ENCODE results near the gene RIPPLY3.
"Not testable (repeated sequence)": the region's sequence is repeated elsewhere in the genome, so short reads cannot be mapped to it uniquely, and the experiment has no call there.

The RIPPLY3 gene

GRCh38 chr21:37030864-37031263 is 24.4 kb downstream of the RIPPLY3 start:
- H3K4me3 ChIP-seq (replicated peaks; ENCODE audit: low read depth, low read length): no peak overlapping the region
- TF ChIP-seq CTCF (IDR thresholded peaks at IDR 0.05; ENCODE audit: low read length, missing control alignments): no peak
- no peak for DNase-seq (ENCODE audit: low read depth)

GRCh38 chr21:37032293-37032692 is 25.8 kb downstream of the RIPPLY3 start:
- H3K4me3 ChIP-seq (replicated peaks; ENCODE audit: low read depth, low read length): no peak overlapping the region
- TF ChIP-seq CTCF (IDR thresholded peaks at IDR 0.05; ENCODE audit: low read length, missing control alignments): no peak
- no peak for DNase-seq (ENCODE audit: low read depth)

GRCh38 chr21:37032877-37033471 is 26.5 kb downstream of the RIPPLY3 start:
- H3K4me3 ChIP-seq (replicated peaks; ENCODE audit: low read depth, low read length): no peak overlapping the region
- peak; percentile 53 for DNase-seq (ENCODE audit: low read depth)
- TF ChIP-seq CTCF (IDR thresholded peaks at IDR 0.05; ENCODE audit: low read length, missing control alignments): no peak

GRCh38 chr21:37034394-37034793 is 27.9 kb downstream of the RIPPLY3 start:
- not testable (repeated sequence) for DNase-seq (ENCODE audit: low read depth); H3K4me3 ChIP-seq (replicated peaks; ENCODE audit: low read depth, low read length)

GRCh38 chr21:37036177-37036576 is 29.7 kb downstream of the RIPPLY3 start:
- no peak for TF ChIP-seq CTCF (IDR thresholded peaks at IDR 0.05; ENCODE audit: low read length, missing control alignments)
- no peak overlapping the region for H3K4me3 ChIP-seq (replicated peaks; ENCODE audit: low read depth, low read length)
- DNase-seq (ENCODE audit: low read depth): no peak

GRCh38 chr21:37039411-37040075 is 33.0 kb downstream of the RIPPLY3 start:
- H3K4me3 ChIP-seq (replicated peaks; ENCODE audit: low read depth, low read length): no peak overlapping the region
- DNase-seq (ENCODE audit: low read depth): no peak
- no peak for TF ChIP-seq CTCF (IDR thresholded peaks at IDR 0.05; ENCODE audit: low read length, missing control alignments)

GRCh38 chr21:37040212-37040611 is 33.7 kb downstream of the RIPPLY3 start:
- no peak overlapping the region for H3K4me3 ChIP-seq (replicated peaks; ENCODE audit: low read depth, low read length)
- DNase-seq (ENCODE audit: low read depth): no peak
- no peak for TF ChIP-seq CTCF (IDR thresholded peaks at IDR 0.05; ENCODE audit: low read length, missing control alignments)

All from fibroblast of pulmonary artery (primary cell).